ENCODE results near the gene LRRC23.

LRRC23 gene

DNA sequence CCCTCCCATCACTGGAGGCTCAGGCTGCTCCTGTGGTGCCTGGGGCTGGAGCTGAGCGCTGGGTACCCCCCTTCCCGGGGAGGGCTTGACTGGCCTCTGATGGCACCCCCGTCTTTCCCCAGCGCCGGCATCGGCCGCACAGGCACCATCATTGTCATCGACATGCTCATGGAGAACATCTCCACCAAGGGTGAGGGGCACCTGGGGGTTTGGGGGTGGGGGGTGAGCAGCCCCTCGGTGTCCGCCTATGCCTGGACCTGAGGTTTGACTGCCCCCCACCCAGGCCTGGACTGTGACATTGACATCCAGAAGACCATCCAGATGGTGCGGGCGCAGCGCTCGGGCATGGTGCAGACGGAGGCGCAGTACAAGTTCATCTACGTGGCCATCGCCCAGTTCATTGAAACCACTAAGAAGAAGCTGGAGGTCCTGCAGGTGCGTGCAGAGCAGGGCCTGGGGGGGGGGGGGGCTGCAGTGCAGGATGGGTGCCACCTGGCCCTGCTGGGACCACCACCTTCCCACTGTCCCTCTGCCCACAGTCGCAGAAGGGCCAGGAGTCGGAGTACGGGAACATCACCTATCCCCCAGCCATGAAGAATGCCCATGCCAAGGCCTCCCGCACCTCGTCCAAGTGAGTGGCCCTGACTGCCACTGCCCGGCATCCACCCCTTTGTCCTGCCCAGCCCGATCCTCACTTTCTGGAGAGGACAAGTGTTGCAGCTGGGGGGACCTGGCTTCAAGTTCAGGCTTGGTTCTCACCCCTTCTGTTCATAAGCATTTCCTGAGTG, 55.4 kb downstream of the LRRC23 start:
- no peak for DNase-seq

GRCh38 chr12:6960593-6961277, 56.1 kb downstream of the LRRC23 start:
- DNase-seq: peak; percentile 36

DNA sequence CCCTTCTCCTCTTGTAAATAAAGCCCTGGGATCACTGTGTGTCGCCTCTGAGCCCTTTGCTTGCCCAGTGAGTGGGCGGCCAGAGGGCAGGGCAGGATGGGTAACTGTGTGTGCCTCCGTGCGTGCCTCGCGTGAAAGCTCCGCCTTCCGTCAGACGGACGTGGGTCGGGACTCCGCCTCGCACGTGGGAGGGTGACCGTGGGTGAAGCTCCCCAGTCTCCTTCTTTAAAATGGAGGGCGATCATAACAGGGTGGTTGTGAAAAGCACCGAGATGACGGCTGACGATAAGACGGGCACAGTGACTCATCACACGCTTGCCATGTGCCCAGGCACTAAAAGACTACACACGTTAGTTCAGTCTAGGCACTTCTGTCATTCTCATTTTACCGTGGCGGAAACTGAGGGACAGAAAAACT, 56.7 kb downstream of the LRRC23 start:
- peak; percentile 94 for DNase-seq

DNA sequence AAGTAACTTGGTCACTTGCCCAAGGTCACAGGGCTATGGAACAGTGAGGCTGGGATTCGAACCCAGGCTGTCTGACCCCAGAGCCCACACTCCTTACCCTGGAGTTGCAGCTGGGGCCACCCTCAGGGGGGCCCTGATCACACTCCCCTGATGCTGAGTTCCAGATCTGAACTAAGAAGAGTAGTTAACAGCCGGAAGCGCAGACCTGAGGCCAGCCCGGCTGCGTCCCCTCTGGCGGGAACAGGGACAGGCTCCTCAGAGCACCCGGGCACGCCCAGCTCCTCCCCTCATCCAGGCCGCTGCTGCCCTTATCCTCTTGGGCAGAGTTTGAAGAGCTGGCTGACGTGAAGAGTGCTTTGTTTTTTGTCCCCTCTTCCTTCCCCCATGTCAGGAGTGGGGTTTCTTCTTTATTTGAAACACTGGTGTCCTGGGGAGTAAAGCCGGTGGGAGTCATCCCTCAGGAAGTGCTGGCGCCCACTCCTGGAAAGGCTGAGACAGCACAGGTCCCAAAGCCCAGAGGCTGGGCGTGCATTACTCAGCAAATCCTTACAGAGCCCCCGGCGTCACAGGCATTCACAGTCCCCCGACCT, 57.2 kb downstream of the LRRC23 start:
- peak; percentile 60 for DNase-seq

DNA sequence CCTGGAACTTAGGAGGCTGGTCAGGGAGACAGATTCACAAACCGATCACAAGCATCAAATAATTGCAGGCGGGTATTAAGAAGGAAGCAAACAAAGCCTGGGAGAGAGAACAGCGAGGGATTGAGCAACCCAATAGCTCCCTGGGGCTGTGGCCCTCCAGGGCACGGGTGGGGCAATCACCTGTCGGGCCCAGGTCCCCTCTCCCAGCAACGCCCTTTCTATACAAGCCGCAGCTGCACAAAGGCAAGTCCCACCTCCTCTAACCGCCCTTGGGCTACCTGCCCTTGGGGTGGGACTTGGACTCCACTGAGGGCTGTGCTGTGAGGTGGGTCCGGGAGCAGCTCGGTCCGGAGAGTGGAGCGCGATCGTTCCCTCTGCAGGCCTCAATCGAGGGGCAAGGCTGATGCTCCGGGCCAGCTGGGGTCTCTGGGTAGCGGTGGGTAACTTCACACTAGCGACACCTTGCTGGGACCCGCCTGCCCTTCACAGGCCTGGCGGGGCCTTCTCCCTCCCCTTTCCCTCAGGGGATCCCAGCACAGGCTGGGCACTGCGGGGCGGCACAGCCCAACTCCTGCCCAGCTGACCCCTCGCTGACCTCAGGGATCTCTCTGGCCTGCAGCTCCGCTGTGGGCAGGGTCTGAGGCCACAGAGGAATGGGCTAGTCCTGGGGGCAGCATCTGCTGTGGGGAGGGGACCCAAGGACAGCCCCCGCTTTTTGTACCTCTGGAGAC, 57.8 kb downstream of the LRRC23 start:
- DNase-seq: no peak

DNA sequence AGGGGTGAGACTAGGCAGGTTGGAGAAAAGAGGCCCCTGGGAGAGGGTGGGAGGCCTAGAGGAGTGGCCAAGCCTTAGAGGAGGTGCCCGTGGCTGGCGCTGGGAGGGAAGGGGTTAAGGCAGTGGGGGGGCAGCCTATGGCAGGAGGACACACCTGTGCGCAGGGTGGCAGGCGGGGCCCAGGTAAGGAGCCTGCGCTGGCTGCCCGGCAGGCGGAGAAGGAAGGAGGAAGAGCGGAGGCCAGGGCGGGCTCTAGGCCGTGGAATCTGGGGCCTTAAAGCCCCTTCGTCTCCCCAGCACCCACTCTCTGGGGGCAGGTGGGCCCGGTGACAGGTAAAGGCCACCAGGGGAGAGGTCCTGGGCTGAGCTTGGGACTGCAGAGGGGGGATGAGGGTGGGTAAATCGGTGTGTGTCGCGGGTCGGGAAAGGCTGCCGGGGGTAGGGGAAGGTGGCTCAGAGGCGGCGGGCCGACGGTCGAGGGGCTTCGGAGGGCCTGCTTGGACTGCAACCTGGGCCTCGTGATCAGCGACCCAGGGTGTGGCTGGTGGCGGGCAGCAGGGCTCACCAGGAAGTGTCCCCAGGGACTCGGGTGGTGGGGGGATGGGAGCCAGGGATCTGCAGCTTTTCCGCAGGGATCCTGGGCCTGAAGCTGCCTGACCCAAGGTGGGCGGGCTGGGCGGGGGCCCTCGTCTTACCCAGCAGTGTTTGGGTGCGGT, 58.6 kb downstream of the LRRC23 start:
- DNase-seq: no peak

All from CD4-positive, alpha-beta T cell treated with Interleukin-17A for 4 hours (primary cell).